OCI-LY7 (cell line): ENCODE results near the gene SMIM10L2A.

Experiments
- EZH2phosphoT487 ChIP-seq: fragments of 200-600 bp; sonication (generic); IDR thresholded peaks from 2 replicates; pipeline ENCODE4 v1.6.1; 2018; ENCODE audit warnings: low read depth, borderline replicate concordance, mild to moderate bottlenecking, mixed run types, antibody characterized with exemption, low read length, moderate library complexity, mixed read lengths
- TF ChIP-seq, protein P1 (sequence below): fragments of 200-600 bp; sonication (generic); conservative IDR thresholded peaks from 2 replicates; pipeline ENCODE4 v1.5.1; 2014; ENCODE audit warnings: mild to moderate bottlenecking, antibody characterized with exemption, low read length, moderate library complexity, mixed read lengths

- TF ChIP-seq, protein P1, sequence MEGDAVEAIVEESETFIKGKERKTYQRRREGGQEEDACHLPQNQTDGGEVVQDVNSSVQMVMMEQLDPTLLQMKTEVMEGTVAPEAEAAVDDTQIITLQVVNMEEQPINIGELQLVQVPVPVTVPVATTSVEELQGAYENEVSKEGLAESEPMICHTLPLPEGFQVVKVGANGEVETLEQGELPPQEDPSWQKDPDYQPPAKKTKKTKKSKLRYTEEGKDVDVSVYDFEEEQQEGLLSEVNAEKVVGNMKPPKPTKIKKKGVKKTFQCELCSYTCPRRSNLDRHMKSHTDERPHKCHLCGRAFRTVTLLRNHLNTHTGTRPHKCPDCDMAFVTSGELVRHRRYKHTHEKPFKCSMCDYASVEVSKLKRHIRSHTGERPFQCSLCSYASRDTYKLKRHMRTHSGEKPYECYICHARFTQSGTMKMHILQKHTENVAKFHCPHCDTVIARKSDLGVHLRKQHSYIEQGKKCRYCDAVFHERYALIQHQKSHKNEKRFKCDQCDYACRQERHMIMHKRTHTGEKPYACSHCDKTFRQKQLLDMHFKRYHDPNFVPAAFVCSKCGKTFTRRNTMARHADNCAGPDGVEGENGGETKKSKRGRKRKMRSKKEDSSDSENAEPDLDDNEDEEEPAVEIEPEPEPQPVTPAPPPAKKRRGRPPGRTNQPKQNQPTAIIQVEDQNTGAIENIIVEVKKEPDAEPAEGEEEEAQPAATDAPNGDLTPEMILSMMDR: no peak
- no peak for TF ChIP-seq EZH2phosphoT487
These were observed 32.0 kb upstream of the SMIM10L2A start for GRCh38 chrX:135389717-135390116.
